HG03469 (cell line): ENCODE results near the gene ZDHHC5.

ENCODE experiments used
- ATAC-seq: cut with Tn5 transposase; IDR thresholded peaks from one replicate; pipeline ENCODE4 v1.9.1; 2021; ENCODE audit warnings: mild to moderate bottlenecking, moderate library complexity, moderate number of reproducible peaks; ENCODE audit not compliant: unreplicated experiment

ZDHHC5 gene

GRCh38 chr11:57667736-57668433, at the start of gene ZDHHC5:
Gene ZDHHC5 (plus strand): TSS chr11:57668114. CDS start chr11:57673091, 4,977 bp downstream.
- peak; percentile 78 for ATAC-seq

- ATAC-seq: no peak
These were observed 49.5 kb upstream of the ZDHHC5 start for GRCh38 chr11:57618438-57618837.

- no peak for ATAC-seq
These were observed 48.6 kb upstream of the ZDHHC5 start for GRCh38 chr11:57619331-57619730.

- no peak for ATAC-seq
These were observed 47.4 kb upstream of the ZDHHC5 start for GRCh38 chr11:57620467-57620866.

GRCh38 chr11:57622263-57622662, 45.7 kb upstream of the ZDHHC5 start:
- no peak for ATAC-seq

GRCh38 chr11:57624864-57625263, 43.0 kb upstream of the ZDHHC5 start:
- no peak for ATAC-seq

GRCh38 chr11:57626895-57627294, 41.0 kb upstream of the ZDHHC5 start:
- ATAC-seq: no peak

GRCh38 chr11:57630171-57630570, 37.7 kb upstream of the ZDHHC5 start:
- ATAC-seq: no peak

GRCh38 chr11:57632116-57632515, 35.8 kb upstream of the ZDHHC5 start:
- ATAC-seq: no peak

- ATAC-seq: no peak
These were observed 34.4 kb upstream of the ZDHHC5 start for GRCh38 chr11:57633394-57634070.

- no peak for ATAC-seq
These were observed 33.6 kb upstream of the ZDHHC5 start for GRCh38 chr11:57634311-57634710.

GRCh38 chr11:57635246-57635645, 32.7 kb upstream of the ZDHHC5 start:
- no peak for ATAC-seq

GRCh38 chr11:57637626-57638004, 30.3 kb upstream of the ZDHHC5 start:
- ATAC-seq: no peak

GRCh38 chr11:57638005-57638781, 29.7 kb upstream of the ZDHHC5 start:
- no peak for ATAC-seq

- no peak for ATAC-seq
These were observed 29.0 kb upstream of the ZDHHC5 start for GRCh38 chr11:57638811-57639320.

- no peak for ATAC-seq
These were observed 28.4 kb upstream of the ZDHHC5 start for GRCh38 chr11:57639321-57640067.

GRCh38 chr11:57640068-57640800, 27.7 kb upstream of the ZDHHC5 start:
- no peak for ATAC-seq

GRCh38 chr11:57641011-57641807, 26.7 kb upstream of the ZDHHC5 start:
- no peak for ATAC-seq

- ATAC-seq: no peak
These were observed 24.1 kb upstream of the ZDHHC5 start for GRCh38 chr11:57643802-57644201.
